HCT116 (cell line): ENCODE results near the gene HES1. TPM values are rescaled to one million over a fixed set of nuclear protein-coding genes. Genes with fewer than 3 reads are reported as not detected.
A peak's percentile ranks its signal among the peaks of the same experiment; 100 is the strongest.

ENCODE experiments used
- ATAC-seq: fragments of 200-7000 bp; cut with Tn5 transposase; 2 replicates; pipeline ENCODE4 v1.9.1; 2020; ENCODE audit warnings: mild to moderate bottlenecking, moderate library complexity
- BruUV-seq: library from RNA; stranded (reverse); fragments of 400-500 nt; replicated peaks from 2 replicates; lab custom pipeline; 2021; lab: Mats Ljungman, UMichigan
- CTCF ChIA-PET: fragments of 300-600 bp; sonication (Branson Sonifier 250); formaldehyde crosslinking; loops from one replicate; lab custom pipeline; 2021; ENCODE audit warnings: antibody characterized with exemption; lab: Charles Lee
- POLR2A ChIA-PET: fragments of 300-600, 350-600 bp; sonication (Branson Sonifier 250); formaldehyde crosslinking; loops from one replicate; lab custom pipeline; 2021; ENCODE audit warnings: antibody characterized with exemption; lab: Charles Lee
- RAD21 ChIA-PET, 2 experiments: fragments of 300-600 bp; sonication (Branson Sonifier 250); formaldehyde crosslinking; loops; one replicate each; lab custom pipeline; 2023; ENCODE audit warnings: low total read pairs in 2 of 2; ENCODE audit not compliant: uncharacterized antibody in 2 of 2, unreplicated experiment in 2 of 2, low non-redundant PET in 1 of 2; lab: Charles Lee
- DNase-seq: peaks from one replicate; pipeline ENCODE4 v3.0.0-alpha.2; 2010; ENCODE audit warnings: low read depth, low spot score
- H2AFZ ChIP-seq: fragments of 200-600 bp; shearing (Covaris generic), sonication (generic); 2 replicates; pipeline ENCODE4 v1.6.1; 2017; ENCODE audit warnings: low read depth, mixed run types, mixed read lengths, antibody characterized with exemption, low read length; ENCODE audit not compliant: poor library complexity, severe bottlenecking
- H3K27ac ChIP-seq: 2 replicates; pipeline ENCODE4 v1.5.1; 2012; ENCODE audit warnings: low read depth, low read length
- H3K27me3 ChIP-seq: fragments of 200-600 bp; sonication (generic); 2 replicates; pipeline ENCODE4 v1.6.1; 2016; ENCODE audit warnings: mixed run types, low read length, mixed read lengths; ENCODE audit not compliant: insufficient read depth
- H3K36me3 ChIP-seq, 2 experiments: fragments of 200-500 bp in 1 of 2; fragments of 200-600 bp in 1 of 2; sonication (Bioruptor generic) in 1 of 2; sonication (generic) in 1 of 2; 2 replicates each; pipeline versions ENCODE4 v1.5.1 to v1.6.1; 2014 to 2016; ENCODE audit warnings: low read length in 2 of 2, inconsistent platforms in 1 of 2, mixed read lengths in 1 of 2, mixed run types in 1 of 2; ENCODE audit not compliant: insufficient read depth in 2 of 2, control insufficient read depth in 1 of 2
- H3K4me1 ChIP-seq, 2 experiments: fragments of 200-600 bp in 1 of 2; sonication (generic) in 1 of 2; 2 replicates each; pipeline versions ENCODE4 v1.5.1 to v1.6.1; 2012 to 2017; ENCODE audit warnings: low read length in 2 of 2, inconsistent platforms in 1 of 2, mild to moderate bottlenecking in 1 of 2, mixed read lengths in 1 of 2, mixed run types in 1 of 2, moderate library complexity in 1 of 2; ENCODE audit not compliant: insufficient read depth in 2 of 2, control insufficient read depth in 1 of 2
- H3K4me2 ChIP-seq: fragments of 200-600 bp; sonication (generic); 2 replicates; pipeline ENCODE4 v1.6.1; 2017; ENCODE audit warnings: mixed run types, low read length, mixed read lengths
- H3K4me3 ChIP-seq, 2 experiments: fragments of 200-600 bp in 1 of 2; sonication (generic) in 1 of 2; replicated peaks in 1 of 2; 2 replicates each; pipeline ENCODE4 v1.5.1; 2011 to 2016; ENCODE audit warnings: low read length in 2 of 2, control low read depth in 1 of 2, low read depth in 1 of 2, mild to moderate bottlenecking in 1 of 2, mixed read lengths in 1 of 2, mixed run types in 1 of 2
- H3K79me2 ChIP-seq: fragments of 200-600 bp; sonication (generic); 2 replicates; pipeline ENCODE4 v1.6.1; 2017; ENCODE audit warnings: mild to moderate bottlenecking, mixed run types, low read length, moderate library complexity, mixed read lengths; ENCODE audit not compliant: insufficient read depth
- H3K9ac ChIP-seq: fragments of 200-600 bp; sonication (generic); 2 replicates; pipeline ENCODE4 v1.6.1; 2016; ENCODE audit warnings: low read length, mixed read lengths
- H3K9me2 ChIP-seq: fragments of 200-600 bp; sonication (generic), shearing (Covaris generic); 2 replicates; pipeline ENCODE4 v1.6.1; 2017; ENCODE audit warnings: mixed run types, mild to moderate bottlenecking, moderate library complexity; ENCODE audit not compliant: insufficient read depth
- H3K9me3 ChIP-seq, 2 experiments: fragments of 200-500 bp in 1 of 2; fragments of 200-600 bp in 1 of 2; sonication (Bioruptor generic) in 1 of 2; sonication (generic) in 1 of 2; 2 replicates each; pipeline ENCODE4 v1.6.1; 2014 to 2017; ENCODE audit warnings: low read length in 2 of 2, mixed read lengths in 2 of 2, inconsistent platforms in 1 of 2, low read depth in 1 of 2, mild to moderate bottlenecking in 1 of 2, mixed run types in 1 of 2, moderate library complexity in 1 of 2; ENCODE audit not compliant: control insufficient read depth in 1 of 2, insufficient read depth in 1 of 2
- H4K20me1 ChIP-seq: fragments of 200-600 bp; sonication (generic), shearing (Covaris generic); 2 replicates; pipeline ENCODE4 v1.6.1; 2017; ENCODE audit warnings: mixed run types, mild to moderate bottlenecking, moderate library complexity; ENCODE audit not compliant: insufficient read depth
- ATF3 ChIP-seq: IDR thresholded peaks from 2 replicates; pipeline ENCODE4 v1.6.1; 2012
- CEBPB ChIP-seq: IDR thresholded peaks from 2 replicates; pipeline ENCODE4 v1.6.1; 2012; ENCODE audit warnings: low read depth
- EGR1 ChIP-seq: IDR thresholded peaks from 2 replicates; pipeline ENCODE4 v1.6.1; 2012; ENCODE audit warnings: low read depth
- ELF1 ChIP-seq: IDR thresholded peaks from 2 replicates; pipeline ENCODE4 v1.6.1; 2012; ENCODE audit warnings: low read depth, borderline replicate concordance
- EZH2 ChIP-seq: fragments of 200-600 bp; sonication (generic); IDR thresholded peaks from 2 replicates; pipeline ENCODE4 v1.6.1; 2017; ENCODE audit warnings: antibody characterized with exemption, mixed run types
- EZH2phosphoT487 ChIP-seq: fragments of 200-600 bp; IDR thresholded peaks from 2 replicates; pipeline ENCODE4 v1.6.1; 2018; ENCODE audit warnings: antibody characterized with exemption, borderline replicate concordance
- FOSL1 ChIP-seq: IDR thresholded peaks from 2 replicates; pipeline ENCODE4 v1.6.1; 2012; ENCODE audit warnings: low read depth
- JUND ChIP-seq: IDR thresholded peaks from 2 replicates; pipeline ENCODE4 v1.6.1; 2012
- POLR2A ChIP-seq: IDR thresholded peaks from 2 replicates; pipeline ENCODE4 v1.7.0; 2011; ENCODE audit warnings: borderline replicate concordance; ENCODE audit not compliant: insufficient read depth, insufficient read length; ENCODE audit errors: extremely low read depth
- RAD21 ChIP-seq: IDR thresholded peaks from 2 replicates; pipeline ENCODE4 v1.6.1; 2012; ENCODE audit warnings: low read depth, mild to moderate bottlenecking
- SIN3A ChIP-seq: IDR thresholded peaks from 2 replicates; pipeline ENCODE4 v1.6.1; 2012; ENCODE audit warnings: low read depth
- SP1 ChIP-seq: IDR thresholded peaks from 2 replicates; pipeline ENCODE4 v1.6.1; 2012; ENCODE audit warnings: low read depth
- SRF ChIP-seq: IDR thresholded peaks from 2 replicates; pipeline ENCODE4 v1.6.1; 2012; ENCODE audit warnings: low read depth
- TCF7L2 ChIP-seq: IDR thresholded peaks from 2 replicates; pipeline ENCODE4 v1.7.0; 2011; ENCODE audit warnings: borderline replicate concordance, inconsistent platforms; ENCODE audit not compliant: insufficient read depth, insufficient read length; ENCODE audit errors: extremely low read depth
- ZBTB33 ChIP-seq: IDR thresholded peaks from 2 replicates; pipeline ENCODE4 v1.6.1; 2011; ENCODE audit warnings: mild to moderate bottlenecking, low read length, moderate library complexity; ENCODE audit not compliant: insufficient replicate concordance; ENCODE audit errors: extremely low read depth
- ZFX ChIP-seq: fragments of 450-650 bp; IDR thresholded peaks from 2 replicates; pipeline ENCODE4 v1.6.1; 2017
- ZNF274 ChIP-seq: fragments of 200-500 bp; sonication (Bioruptor generic); IDR thresholded peaks from 2 replicates; pipeline ENCODE4 v1.6.1; 2014; ENCODE audit warnings: mild to moderate bottlenecking, low read depth, low read length, inconsistent platforms
- intact Hi-C: fragments of 100-400 bp; cut with micrococcal nuclease; formaldehyde crosslinking; loops from 2 replicates; pipeline ENCODE4 v1.10.0; 2022
- total RNA-seq: library from RNA; stranded (reverse); gene quantifications from one replicate; pipeline ENCODE4 v1.2.1, GENCODE V29; 2021; ENCODE audit not compliant: unreplicated experiment
- TF ChIP-seq, protein P1 (sequence below), 3 experiments: fragments of 200-600 bp in 1 of 3; sonication (generic) in 1 of 3; IDR thresholded peaks in 2 of 3; conservative IDR thresholded peaks in 1 of 3; 2 replicates each; pipeline ENCODE4 v1.5.1; 2012 to 2017; ENCODE audit warnings: low read depth in 2 of 3, low read length in 2 of 3, antibody characterized with exemption in 1 of 3, borderline replicate concordance in 1 of 3, control low read depth in 1 of 3, mild to moderate bottlenecking in 1 of 3, mixed read lengths in 1 of 3, mixed run types in 1 of 3, moderate library complexity in 1 of 3; ENCODE audit not compliant: insufficient read depth in 1 of 3
- TF ChIP-seq, protein P2 (sequence below): IDR thresholded peaks from 2 replicates; pipeline ENCODE4 v1.6.1; 2012

Gene HES1
- total RNA-seq, 1 experiment from 2014 or later = 32.9 TPM

DNA sequence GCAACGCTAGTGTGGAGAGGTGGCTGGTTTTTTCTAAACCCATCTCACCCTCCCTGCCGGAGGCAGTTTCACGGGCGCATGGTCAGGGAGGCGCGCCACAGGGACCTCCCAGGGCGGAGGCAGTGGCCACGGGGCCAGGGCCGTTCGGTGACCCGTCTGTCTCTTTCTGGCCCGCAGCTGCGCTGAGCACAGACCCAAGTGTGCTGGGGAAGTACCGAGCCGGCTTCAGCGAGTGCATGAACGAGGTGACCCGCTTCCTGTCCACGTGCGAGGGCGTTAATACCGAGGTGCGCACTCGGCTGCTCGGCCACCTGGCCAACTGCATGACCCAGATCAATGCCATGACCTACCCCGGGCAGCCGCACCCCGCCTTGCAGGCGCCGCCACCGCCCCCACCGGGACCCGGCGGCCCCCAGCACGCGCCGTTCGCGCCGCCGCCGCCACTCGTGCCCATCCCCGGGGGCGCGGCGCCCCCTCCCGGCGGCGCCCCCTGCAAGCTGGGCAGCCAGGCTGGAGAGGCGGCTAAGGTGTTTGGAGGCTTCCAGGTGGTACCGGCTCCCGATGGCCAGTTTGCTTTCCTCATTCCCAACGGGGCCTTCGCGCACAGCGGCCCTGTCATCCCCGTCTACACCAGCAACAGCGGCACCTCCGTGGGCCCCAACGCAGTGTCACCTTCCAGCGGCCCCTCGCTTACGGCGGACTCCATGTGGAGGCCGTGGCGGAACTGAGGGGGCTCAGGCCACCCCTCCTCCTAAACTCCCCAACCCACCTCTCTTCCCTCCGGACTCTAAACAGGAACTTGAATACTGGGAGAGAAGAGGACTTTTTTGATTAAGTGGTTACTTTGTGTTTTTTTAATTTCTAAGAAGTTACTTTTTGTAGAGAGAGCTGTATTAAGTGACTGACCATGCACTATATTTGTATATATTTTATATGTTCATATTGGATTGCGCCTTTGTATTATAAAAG is 1.8 kb downstream of the HES1 start:
- Histone ChIP-seq H3K4me1 (peaks cover 60 to 91% of the 10 kb centered on the region in 2 experiments), H3K4me2 (peak overlapping the region; percentile 98), H3K4me3 (peak overlapping the region; percentile 70 to 74), H2AFZ (no peak overlapping the region), H3K36me3 (no peaks in the 10 kb centered on the region), H3K9me3 (no peaks in the 10 kb centered on the region), H3K9ac (peak overlapping the region; percentile 91), H3K9me2 (no peaks in the 10 kb centered on the region), H3K27ac (peak overlapping the region; percentile 54), H3K79me2 (peaks cover 14% of the 10 kb centered on the region; the same call in 1 of the 2 replicates), H4K20me1 (no peaks in the 10 kb centered on the region), H3K27me3 (no peaks in the 10 kb centered on the region)
- peak; percentile 5 for ATAC-seq
- ChIA-PET POLR2A (interaction anchor here (1.8 to 1.9 kb wide), 2 partner anchors 178 to 357 kb away, joined by 6 to 10 read pairs; no protein-coding TSS in a partner anchor), RAD21 (interaction anchor here (1.0 to 2.3 kb wide), 3 partner anchors 135 to 357 kb away, joined by 3 to 9 read pairs (median 4); no protein-coding TSS in a partner anchor), CTCF (interaction anchor here (1.0 to 6.4 kb wide), 4 partner anchors 176 to 356 kb away, joined by 3 to 46 read pairs (median 11); no protein-coding TSS in a partner anchor)
- no TSS peak for BruUV-seq
- DNase-seq = no peak
- intact Hi-C loops = loop anchor here (1.0 to 10.0 kb wide), 7 partner anchors 65 to 533 kb away; no protein-coding TSS in a partner anchor
- TF ChIP-seq EZH2phosphoT487 (no peak), POLR2A (no peak), TCF7L2 (peak; percentile 54), CEBPB (no peak), EGR1 (no peak), JUND (no peak), FOSL1 (no peak), EZH2 (no peak), SIN3A (no peak), ELF1 (no peak), SRF (no peak), SP1 (no peak), ZNF274 (no peak), ATF3 (no peak), ZFX (peak; percentile 31; the same call in 1 of the 2 replicates), RAD21 (no peak), ZBTB33 (no peak)
- TF ChIP-seq, protein P1, sequence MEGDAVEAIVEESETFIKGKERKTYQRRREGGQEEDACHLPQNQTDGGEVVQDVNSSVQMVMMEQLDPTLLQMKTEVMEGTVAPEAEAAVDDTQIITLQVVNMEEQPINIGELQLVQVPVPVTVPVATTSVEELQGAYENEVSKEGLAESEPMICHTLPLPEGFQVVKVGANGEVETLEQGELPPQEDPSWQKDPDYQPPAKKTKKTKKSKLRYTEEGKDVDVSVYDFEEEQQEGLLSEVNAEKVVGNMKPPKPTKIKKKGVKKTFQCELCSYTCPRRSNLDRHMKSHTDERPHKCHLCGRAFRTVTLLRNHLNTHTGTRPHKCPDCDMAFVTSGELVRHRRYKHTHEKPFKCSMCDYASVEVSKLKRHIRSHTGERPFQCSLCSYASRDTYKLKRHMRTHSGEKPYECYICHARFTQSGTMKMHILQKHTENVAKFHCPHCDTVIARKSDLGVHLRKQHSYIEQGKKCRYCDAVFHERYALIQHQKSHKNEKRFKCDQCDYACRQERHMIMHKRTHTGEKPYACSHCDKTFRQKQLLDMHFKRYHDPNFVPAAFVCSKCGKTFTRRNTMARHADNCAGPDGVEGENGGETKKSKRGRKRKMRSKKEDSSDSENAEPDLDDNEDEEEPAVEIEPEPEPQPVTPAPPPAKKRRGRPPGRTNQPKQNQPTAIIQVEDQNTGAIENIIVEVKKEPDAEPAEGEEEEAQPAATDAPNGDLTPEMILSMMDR (IDR thresholded peaks at IDR 0.05 in 2 of 3, conservative IDR thresholded peaks at IDR 0.05 in 1 of 3; ENCODE audit: borderline replicate concordance in 1 of 3, insufficient read depth in 1 of 3, low read depth in 2 of 3, low read length in 2 of 3) = peak in 2 of 3 experiments; percentile 32 to 42; a peak in 3 of 6 replicates
- TF ChIP-seq, protein P2, sequence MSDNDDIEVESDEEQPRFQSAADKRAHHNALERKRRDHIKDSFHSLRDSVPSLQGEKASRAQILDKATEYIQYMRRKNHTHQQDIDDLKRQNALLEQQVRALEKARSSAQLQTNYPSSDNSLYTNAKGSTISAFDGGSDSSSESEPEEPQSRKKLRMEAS = no peak
